Left ventricle myocardium inferior (tissue), 1 donor: ENCODE results near the gene COL28A1. TPM values are rescaled to one million over a fixed set of nuclear protein-coding genes. Genes with fewer than 3 reads are reported as not detected.

Experiments
- DNase-seq: peaks from one replicate; pipeline ENCODE4 v3.0.0-alpha.2; 2020
- H3K27ac ChIP-seq: fragments of 200-600 bp; replicated peaks from 2 replicates; pipeline ENCODE4 v1.8.0; 2021
- H3K27me3 ChIP-seq: fragments of 200-600 bp; 2 replicates; pipeline ENCODE4 v1.8.0; 2021; ENCODE audit warnings: low read depth
- H3K36me3 ChIP-seq: fragments of 200-600 bp; 2 replicates; pipeline ENCODE4 v1.8.0; 2021
- H3K4me1 ChIP-seq: fragments of 200-600 bp; 2 replicates; pipeline ENCODE4 v1.8.0; 2021
- H3K4me3 ChIP-seq: fragments of 200-600 bp; 2 replicates; pipeline ENCODE4 v1.8.0; 2021; ENCODE audit warnings: mild to moderate bottlenecking, moderate library complexity
- H3K9me3 ChIP-seq: fragments of 200-600 bp; replicated peaks from 2 replicates; pipeline ENCODE4 v1.8.0; 2021
- intact Hi-C: fragments of 100-400 bp; cut with micrococcal nuclease; formaldehyde crosslinking; loops from one replicate; pipeline ENCODE4 v1.11.0; 2022
- total RNA-seq: library from RNA; stranded (reverse); fragmentation: NEBNext Ultra II Directional; extraction: Animal tissue kit (Norgen Biotek cat#: 25700); gene quantifications from one replicate; pipeline ENCODE4 v1.2.1, GENCODE V29; 2021
- TF ChIP-seq, protein P1 (sequence below): fragments of 200-600 bp; IDR thresholded peaks from 2 replicates; pipeline ENCODE4 v1.8.0; 2021; ENCODE audit warnings: antibody characterized with exemption, mild to moderate bottlenecking, borderline replicate concordance
- donor health status: DM: no; HTN: yes; CAD: no; lungs with severe emphysema.

The COL28A1 gene
- total RNA-seq, 1 donor from 2014 or later, result 1.9 TPM

DNA sequence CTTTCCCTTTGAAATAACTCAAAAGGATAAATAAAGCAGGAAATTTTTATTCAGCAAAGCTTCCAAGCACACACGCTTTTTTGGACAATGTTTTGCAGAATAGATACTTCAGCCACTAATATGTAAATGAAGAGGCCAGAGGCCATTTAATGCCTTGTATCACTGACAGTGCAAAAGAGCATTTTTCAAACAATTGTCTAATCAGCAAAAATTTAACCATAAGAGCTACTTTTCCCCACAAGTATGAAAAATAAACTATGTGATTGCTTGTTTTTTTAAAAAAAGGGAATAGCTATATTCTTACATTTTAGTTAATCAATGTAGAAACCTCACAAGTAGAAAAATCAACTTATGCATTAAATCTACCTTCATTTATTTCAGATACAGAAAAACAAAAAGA lies 99.7 kb downstream of the COL28A1 start:
- DNase-seq, result no peak
- Histone ChIP-seq H3K4me3 (no peak overlapping the region), H3K9me3 (no peaks in the 10 kb centered on the region), H3K36me3 (no peaks in the 10 kb centered on the region), H3K4me1 (no peaks in the 10 kb centered on the region), H3K27ac (no peak overlapping the region), H3K27me3 (peaks cover 11% of the 10 kb centered on the region)
- TF ChIP-seq, protein P1, sequence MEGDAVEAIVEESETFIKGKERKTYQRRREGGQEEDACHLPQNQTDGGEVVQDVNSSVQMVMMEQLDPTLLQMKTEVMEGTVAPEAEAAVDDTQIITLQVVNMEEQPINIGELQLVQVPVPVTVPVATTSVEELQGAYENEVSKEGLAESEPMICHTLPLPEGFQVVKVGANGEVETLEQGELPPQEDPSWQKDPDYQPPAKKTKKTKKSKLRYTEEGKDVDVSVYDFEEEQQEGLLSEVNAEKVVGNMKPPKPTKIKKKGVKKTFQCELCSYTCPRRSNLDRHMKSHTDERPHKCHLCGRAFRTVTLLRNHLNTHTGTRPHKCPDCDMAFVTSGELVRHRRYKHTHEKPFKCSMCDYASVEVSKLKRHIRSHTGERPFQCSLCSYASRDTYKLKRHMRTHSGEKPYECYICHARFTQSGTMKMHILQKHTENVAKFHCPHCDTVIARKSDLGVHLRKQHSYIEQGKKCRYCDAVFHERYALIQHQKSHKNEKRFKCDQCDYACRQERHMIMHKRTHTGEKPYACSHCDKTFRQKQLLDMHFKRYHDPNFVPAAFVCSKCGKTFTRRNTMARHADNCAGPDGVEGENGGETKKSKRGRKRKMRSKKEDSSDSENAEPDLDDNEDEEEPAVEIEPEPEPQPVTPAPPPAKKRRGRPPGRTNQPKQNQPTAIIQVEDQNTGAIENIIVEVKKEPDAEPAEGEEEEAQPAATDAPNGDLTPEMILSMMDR, result no peak
- intact Hi-C loops, result no loop called here

- Histone ChIP-seq H3K27me3 (peaks cover 14% of the 10 kb centered on the region), H3K36me3 (no peaks in the 10 kb centered on the region), H3K27ac (peak overlapping the region; percentile 22), H3K4me1 (no peaks in the 10 kb centered on the region), H3K9me3 (no peaks in the 10 kb centered on the region), H3K4me3 (no peak overlapping the region)
- no peak for DNase-seq
- TF ChIP-seq, protein P1, result no peak
- intact Hi-C loops, result no loop called here
Measured at GRCh38 chr7:7434329-7434728, 101.3 kb downstream of the COL28A1 start.

DNA sequence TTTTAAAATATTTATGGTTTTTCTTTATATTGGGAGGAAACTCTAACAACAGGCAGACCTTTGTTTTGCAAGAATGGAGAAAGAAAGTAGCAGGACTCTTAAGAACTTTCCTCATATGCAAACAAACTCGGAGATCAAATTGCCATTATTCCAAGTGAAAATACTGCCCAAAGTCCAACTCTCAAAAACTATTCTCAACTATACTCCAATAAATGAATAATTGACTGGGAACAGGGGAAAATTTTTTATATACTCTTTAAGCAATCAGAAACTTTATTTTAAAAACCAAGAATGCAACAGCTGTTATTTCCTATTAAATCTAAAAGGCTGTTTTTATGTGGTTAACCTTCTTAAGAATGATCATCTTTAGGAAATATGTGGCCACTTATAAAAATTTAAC lies 101.9 kb downstream of the COL28A1 start:
- no peak overlapping the region for H3K4me3 ChIP-seq
- no peaks in the 10 kb centered on the region for H3K36me3 ChIP-seq
- no peaks in the 10 kb centered on the region for H3K4me1 ChIP-seq
- intact Hi-C loops, result no loop called here
- DNase-seq, result no peak
- TF ChIP-seq, protein P1, result no peak
- peak overlapping the region; percentile 22 for H3K27ac ChIP-seq
- peaks cover 14% of the 10 kb centered on the region for H3K27me3 ChIP-seq
- no peaks in the 10 kb centered on the region for H3K9me3 ChIP-seq

GRCh38 chr7:7432979-7433378 lies 102.7 kb downstream of the COL28A1 start:
- no peaks in the 10 kb centered on the region for H3K36me3 ChIP-seq
- H3K4me3 ChIP-seq, result no peak overlapping the region
- no peaks in the 10 kb centered on the region for H3K9me3 ChIP-seq
- DNase-seq, result no peak
- intact Hi-C loops, result no loop called here
- TF ChIP-seq, protein P1, result no peak
- peaks cover 14% of the 10 kb centered on the region for H3K27me3 ChIP-seq
- H3K4me1 ChIP-seq, result no peaks in the 10 kb centered on the region
- no peak overlapping the region for H3K27ac ChIP-seq

- Histone ChIP-seq H3K4me1 (peaks cover 3% of the 10 kb centered on the region), H3K27ac (no peak overlapping the region), H3K4me3 (no peak overlapping the region), H3K27me3 (peaks cover 14% of the 10 kb centered on the region), H3K9me3 (no peaks in the 10 kb centered on the region), H3K36me3 (no peaks in the 10 kb centered on the region)
- TF ChIP-seq, protein P1, result no peak
- intact Hi-C loops, result loop anchor here (10.0 kb wide), 1 partner anchor 324 kb away; no protein-coding TSS in a partner anchor
- DNase-seq, result no peak
Measured at GRCh38 chr7:7428806-7429205, 106.9 kb downstream of the COL28A1 start.
